Stimulated activated naive B cell treated with anti-CD40 and anti-IgM and Interleukin-4, amounts not matched to agents 10 μg/mL and 1 μg/mL and 100 μg/mL, for 72 hours (primary cell): Measurements from ENCODE around the gene RPN1.
"Not testable (repeated sequence)": the region's sequence is repeated elsewhere in the genome, so short reads cannot be mapped to it uniquely, and the experiment has no call there.

Experiments used
- ATAC-seq, 2 donors: fragments of 150-1000 bp; cut with Tn5 transposase; replicated peaks; 2 replicates each; pipeline ENCODE4 v1.10.0; 2021; ENCODE audit warnings: moderate library complexity in 1 of 2
- DNase-seq: peaks from one replicate; pipeline ENCODE4 v3.0.0; 2021
- H3K27ac Mint-ChIP-seq: one replicate; pipeline ENCODE4 v1.8.0; 2022; ENCODE audit warnings: mild to moderate bottlenecking, mixed read lengths
- H3K27me3 Mint-ChIP-seq, 2 donors: one replicate each; pipeline ENCODE4 v1.8.0; 2022; ENCODE audit warnings: mixed read lengths in 2 of 2
- H3K36me3 Mint-ChIP-seq, 2 donors: one replicate each; pipeline ENCODE4 v1.8.0; 2022; ENCODE audit warnings: mixed read lengths in 2 of 2, mild to moderate bottlenecking in 1 of 2
- H3K4me1 Mint-ChIP-seq, 2 donors: one replicate each; pipeline ENCODE4 v1.8.0; 2022; ENCODE audit warnings: mixed read lengths in 2 of 2, mild to moderate bottlenecking in 1 of 2
- H3K4me3 Mint-ChIP-seq, 2 donors: one replicate each; pipeline ENCODE4 v1.8.0; 2022; ENCODE audit warnings: mild to moderate bottlenecking in 2 of 2, mixed read lengths in 2 of 2, moderate library complexity in 1 of 2
- H3K9me3 Mint-ChIP-seq, 2 donors: one replicate each; pipeline ENCODE4 v1.8.0; 2022; ENCODE audit warnings: mixed read lengths in 2 of 2, mild to moderate bottlenecking in 1 of 2

RPN1 gene

GRCh38 chr3:128609294-128609693, 41.3 kb downstream of the RPN1 start:
- DNase-seq = no peak
- peaks cover 2 to 6% of the 10 kb centered on the region in 2 donors for H3K4me1 Mint-ChIP-seq
- peaks cover 3 to 8% of the 10 kb centered on the region in 2 donors for H3K36me3 Mint-ChIP-seq
- H3K4me3 Mint-ChIP-seq = no peak overlapping the region
- no peak overlapping the region for H3K27ac Mint-ChIP-seq
- no peaks in the 10 kb centered on the region for H3K9me3 Mint-ChIP-seq
- no peak for ATAC-seq
- peaks cover 0 to 10% of the 10 kb centered on the region in 2 donors for H3K27me3 Mint-ChIP-seq

GRCh38 chr3:128607710-128608048, 42.9 kb downstream of the RPN1 start:
- DNase-seq = no peak
- Mint-ChIP-seq H3K4me3 (peak overlapping the region in 1 of 2 donors; percentile 74), H3K9me3 (no peaks in the 10 kb centered on the region), H3K4me1 (peaks cover 2 to 6% of the 10 kb centered on the region in 2 donors), H3K36me3 (peaks cover 0 to 5% of the 10 kb centered on the region in 2 donors), H3K27ac (no peak overlapping the region), H3K27me3 (peaks cover 0 to 10% of the 10 kb centered on the region in 2 donors)
- peak in 1 of 2 donors; percentile 3 for ATAC-seq

- Mint-ChIP-seq H3K36me3 (peaks cover 0 to 3% of the 10 kb centered on the region in 2 donors), H3K27me3 (peaks cover 0 to 10% of the 10 kb centered on the region in 2 donors), H3K27ac (no peak overlapping the region), H3K9me3 (no peaks in the 10 kb centered on the region), H3K4me3 (no peak overlapping the region), H3K4me1 (peaks cover 2 to 6% of the 10 kb centered on the region in 2 donors)
- DNase-seq (no peak), ATAC-seq (no peak)
These were observed 44.5 kb downstream of the RPN1 start for GRCh38 chr3:128606094-128606493.

- Mint-ChIP-seq H3K4me1 (peaks cover 2 to 6% of the 10 kb centered on the region in 2 donors), H3K27me3 (peaks cover 0 to 10% of the 10 kb centered on the region in 2 donors), H3K9me3 (no peaks in the 10 kb centered on the region), H3K36me3 (peaks cover 0 to 3% of the 10 kb centered on the region in 2 donors), H3K4me3 (no peak overlapping the region), H3K27ac (peak overlapping the region; percentile 14)
- DNase-seq = no peak
- no peak for ATAC-seq
These were observed 45.2 kb downstream of the RPN1 start for GRCh38 chr3:128605091-128606046.

GRCh38 chr3:128603811-128604775, 46.5 kb downstream of the RPN1 start:
- Mint-ChIP-seq H3K36me3 (no peaks in the 10 kb centered on the region), H3K4me1 (peaks cover 2 to 6% of the 10 kb centered on the region in 2 donors), H3K27me3 (peaks cover 0 to 10% of the 10 kb centered on the region in 2 donors), H3K4me3 (no peak overlapping the region), H3K27ac (no peak overlapping the region), H3K9me3 (no peaks in the 10 kb centered on the region)
- ATAC-seq (no peak), DNase-seq (no peak)

- H3K4me3 Mint-ChIP-seq = no peak overlapping the region
- peaks cover 0 to 10% of the 10 kb centered on the region in 2 donors for H3K27me3 Mint-ChIP-seq
- H3K4me1 Mint-ChIP-seq = peaks cover 0 to 2% of the 10 kb centered on the region in 2 donors
- H3K27ac Mint-ChIP-seq = no peak overlapping the region
- no peaks in the 10 kb centered on the region for H3K36me3 Mint-ChIP-seq
- DNase-seq = no peak
- ATAC-seq = no peak
- no peaks in the 10 kb centered on the region for H3K9me3 Mint-ChIP-seq
These were observed 47.3 kb downstream of the RPN1 start for GRCh38 chr3:128603313-128603712.

- Mint-ChIP-seq H3K27ac (no peak overlapping the region), H3K27me3 (no peaks in the 10 kb centered on the region), H3K36me3 (no peaks in the 10 kb centered on the region), H3K9me3 (no peaks in the 10 kb centered on the region), H3K4me3 (no peak overlapping the region), H3K4me1 (peaks cover 0 to 2% of the 10 kb centered on the region in 2 donors)
- DNase-seq (no peak), ATAC-seq (no peak)
These were observed 51.5 kb downstream of the RPN1 start for GRCh38 chr3:128598884-128599664.

- H3K36me3 Mint-ChIP-seq = no peaks in the 10 kb centered on the region
- H3K4me3 Mint-ChIP-seq = no peak overlapping the region
- ATAC-seq (no peak), DNase-seq (no peak)
- H3K27ac Mint-ChIP-seq = no peak overlapping the region
- peaks cover 0 to 2% of the 10 kb centered on the region in 2 donors for H3K4me1 Mint-ChIP-seq
- H3K27me3 Mint-ChIP-seq = no peaks in the 10 kb centered on the region
- no peaks in the 10 kb centered on the region for H3K9me3 Mint-ChIP-seq
These were observed 52.7 kb downstream of the RPN1 start for GRCh38 chr3:128597900-128598299.

- H3K4me3 Mint-ChIP-seq = no peak overlapping the region
- no peaks in the 10 kb centered on the region for H3K27me3 Mint-ChIP-seq
- DNase-seq (no peak), ATAC-seq (no peak)
- H3K36me3 Mint-ChIP-seq = peaks cover 0 to 5% of the 10 kb centered on the region in 2 donors
- no peak overlapping the region for H3K27ac Mint-ChIP-seq
- peaks cover 0 to 10% of the 10 kb centered on the region in 2 donors for H3K4me1 Mint-ChIP-seq
- peaks cover 0 to 5% of the 10 kb centered on the region in 2 donors for H3K9me3 Mint-ChIP-seq
These were observed 57.8 kb downstream of the RPN1 start for GRCh38 chr3:128592864-128593263.

GRCh38 chr3:128591738-128592426, 58.7 kb downstream of the RPN1 start:
- H3K27ac Mint-ChIP-seq = no peak overlapping the region
- peaks cover 0 to 5% of the 10 kb centered on the region in 2 donors for H3K36me3 Mint-ChIP-seq
- H3K4me3 Mint-ChIP-seq = no peak overlapping the region
- DNase-seq (no peak), ATAC-seq (no peak)
- peaks cover 0 to 10% of the 10 kb centered on the region in 2 donors for H3K4me1 Mint-ChIP-seq
- no peaks in the 10 kb centered on the region for H3K27me3 Mint-ChIP-seq
- H3K9me3 Mint-ChIP-seq = peaks cover 0 to 5% of the 10 kb centered on the region in 2 donors

GRCh38 chr3:128590948-128591347, 59.7 kb downstream of the RPN1 start:
- ATAC-seq (no peak), DNase-seq (no peak)
- no peaks in the 10 kb centered on the region for H3K27me3 Mint-ChIP-seq
- H3K27ac Mint-ChIP-seq = no peak overlapping the region
- peaks cover 0 to 5% of the 10 kb centered on the region in 2 donors for H3K36me3 Mint-ChIP-seq
- H3K4me1 Mint-ChIP-seq = peaks cover 0 to 10% of the 10 kb centered on the region in 2 donors
- no peak overlapping the region for H3K4me3 Mint-ChIP-seq
- H3K9me3 Mint-ChIP-seq = peaks cover 0 to 5% of the 10 kb centered on the region in 2 donors

GRCh38 chr3:128589985-128590384, 60.6 kb downstream of the RPN1 start:
- not testable (repeated sequence) for H3K4me1 Mint-ChIP-seq, H3K9me3 Mint-ChIP-seq, H3K4me3 Mint-ChIP-seq, H3K27ac Mint-ChIP-seq, DNase-seq, H3K27me3 Mint-ChIP-seq, H3K36me3 Mint-ChIP-seq, ATAC-seq

GRCh38 chr3:128588147-128588546, 62.5 kb downstream of the RPN1 start:
- DNase-seq (no peak), ATAC-seq (no peak)
- H3K4me3 Mint-ChIP-seq = no peak overlapping the region
- no peak overlapping the region for H3K27ac Mint-ChIP-seq
- H3K4me1 Mint-ChIP-seq = peaks cover 7 to 9% of the 10 kb centered on the region in 2 donors
- peaks cover 0 to 5% of the 10 kb centered on the region in 2 donors for H3K36me3 Mint-ChIP-seq
- H3K9me3 Mint-ChIP-seq = peaks cover 0 to 5% of the 10 kb centered on the region in 2 donors
- H3K27me3 Mint-ChIP-seq = peaks cover 4 to 9% of the 10 kb centered on the region in 2 donors
